Activated CD4-positive, alpha-beta T cell treated with anti-CD3 and anti-CD28 coated beads, Interleukin-2, amount 50 U/mL, for 16 hours (primary cell): ENCODE results near the gene BRI3BP.
"Not testable (repeated sequence)": the region's sequence is repeated elsewhere in the genome, so short reads cannot be mapped to it uniquely, and the experiment has no call there.

Experiments used
- DNase-seq: peaks from one replicate; pipeline ENCODE4 v3.0.0-alpha.2; 2020

BRI3BP gene

DNA sequence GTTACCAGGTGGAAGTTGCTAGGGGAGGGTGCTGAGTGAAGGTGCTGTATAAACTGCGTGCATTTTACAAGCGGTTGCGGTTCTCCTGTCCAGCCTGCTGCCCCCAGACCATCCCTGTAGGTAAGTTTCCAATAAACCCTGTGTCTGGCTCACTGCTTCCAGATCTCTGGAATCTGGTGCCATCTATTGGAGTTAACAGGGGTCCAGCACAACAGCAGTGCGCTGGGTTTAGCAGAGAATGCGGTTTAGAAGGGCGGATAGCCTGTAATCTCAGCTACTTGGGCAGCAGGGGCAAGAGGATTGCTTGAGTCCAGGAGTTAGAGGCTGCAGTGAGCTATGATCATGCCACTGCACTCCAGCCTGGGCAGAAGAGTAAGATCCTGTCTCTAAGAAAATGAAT is 76.7 kb downstream of the BRI3BP start:
- DNase-seq = no peak

DNA sequence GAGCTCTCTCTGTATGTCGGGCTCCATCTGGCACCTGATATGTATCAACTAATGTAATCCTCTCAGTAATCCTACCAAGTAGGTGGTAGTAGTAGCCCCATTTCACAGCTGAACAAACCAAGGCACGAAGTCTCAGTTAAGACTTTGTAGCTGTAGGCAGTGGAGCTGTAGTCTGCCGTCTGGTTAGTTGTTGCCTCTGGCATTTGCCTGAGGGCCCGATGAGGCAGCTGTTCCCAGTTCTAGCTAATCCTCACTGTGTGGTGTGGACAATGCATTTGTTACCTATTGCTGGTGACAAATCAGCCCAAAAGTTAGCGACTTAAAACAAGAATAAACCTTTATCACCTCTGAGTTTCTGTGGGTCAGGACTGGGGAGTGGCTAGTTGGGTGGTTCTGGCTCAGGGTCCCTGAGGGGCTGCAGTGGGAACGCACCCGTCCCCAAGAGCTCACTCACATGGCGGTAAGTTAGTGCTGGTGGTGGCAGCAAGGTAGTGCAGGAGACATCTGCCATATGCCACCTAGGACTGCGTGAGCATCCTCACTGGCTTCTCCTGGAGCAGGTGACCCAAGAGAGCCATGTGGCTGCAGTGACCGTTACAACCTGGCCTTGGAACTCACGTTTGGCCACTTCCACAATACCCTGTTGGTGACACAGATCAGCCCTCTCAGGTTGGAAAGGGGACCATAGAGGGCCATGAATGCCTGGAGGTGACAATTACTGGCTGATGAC is 77.4 kb downstream of the BRI3BP start:
- DNase-seq = no peak

DNA sequence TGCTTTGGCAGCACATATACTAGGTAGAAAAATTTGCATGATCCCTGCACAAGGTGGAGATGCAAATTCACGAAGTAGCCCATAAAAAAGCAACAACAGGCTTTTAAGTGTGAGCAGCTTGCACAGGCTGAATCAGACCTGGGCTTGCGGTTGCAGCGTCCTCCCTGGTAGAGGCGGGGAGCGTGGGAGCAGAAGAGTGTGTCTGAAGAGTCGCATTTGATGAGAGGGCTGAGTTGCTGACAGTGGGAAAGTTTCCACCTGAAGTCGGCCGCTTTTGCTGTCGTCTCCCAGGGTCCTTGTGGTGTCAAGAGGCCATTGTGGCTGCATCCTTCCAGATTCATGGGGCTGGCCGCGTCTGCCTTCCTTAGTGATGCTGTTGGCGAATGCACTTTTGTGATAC is 78.0 kb downstream of the BRI3BP start:
- no peak for DNase-seq

DNA sequence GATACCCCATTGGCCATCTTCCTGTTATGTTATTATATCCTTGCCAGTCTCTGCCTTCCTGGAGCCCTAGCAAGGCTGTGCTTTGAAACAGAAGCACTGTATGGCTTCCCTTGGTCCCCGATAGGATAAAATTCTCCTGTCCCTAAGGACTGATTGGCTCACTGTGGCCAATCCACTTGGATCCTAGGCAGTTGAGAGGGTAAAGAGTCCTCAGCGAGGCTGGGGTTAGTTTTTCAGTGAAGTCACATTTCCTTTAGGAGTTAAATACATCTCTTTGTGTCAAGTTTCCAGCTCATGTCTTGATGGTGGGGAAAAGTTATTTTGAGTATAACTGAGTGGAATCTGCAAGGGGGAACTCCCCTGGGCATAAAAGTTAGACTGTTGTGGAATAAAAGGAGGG is 79.1 kb downstream of the BRI3BP start:
- DNase-seq = no peak

DNA sequence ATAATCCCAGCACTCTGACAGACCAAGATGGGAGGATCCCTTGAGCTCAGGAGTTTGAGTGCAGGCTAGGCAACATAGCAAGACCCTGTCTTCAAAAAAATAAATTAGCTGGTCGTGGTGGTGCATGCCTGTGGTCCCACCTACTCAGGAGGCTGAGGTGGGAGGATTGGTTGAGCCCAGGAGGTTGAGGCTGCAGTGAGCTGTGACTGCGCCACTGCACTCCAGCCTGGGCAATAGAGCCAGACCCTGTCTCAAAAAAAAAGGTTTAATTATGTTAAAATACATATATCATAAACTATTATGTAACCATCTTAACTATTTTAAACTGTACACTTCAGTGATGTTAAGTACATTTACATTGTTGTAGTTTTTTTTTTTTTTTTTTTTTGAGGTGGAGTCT is 80.8 kb downstream of the BRI3BP start:
- DNase-seq = not testable (repeated sequence)

DNA sequence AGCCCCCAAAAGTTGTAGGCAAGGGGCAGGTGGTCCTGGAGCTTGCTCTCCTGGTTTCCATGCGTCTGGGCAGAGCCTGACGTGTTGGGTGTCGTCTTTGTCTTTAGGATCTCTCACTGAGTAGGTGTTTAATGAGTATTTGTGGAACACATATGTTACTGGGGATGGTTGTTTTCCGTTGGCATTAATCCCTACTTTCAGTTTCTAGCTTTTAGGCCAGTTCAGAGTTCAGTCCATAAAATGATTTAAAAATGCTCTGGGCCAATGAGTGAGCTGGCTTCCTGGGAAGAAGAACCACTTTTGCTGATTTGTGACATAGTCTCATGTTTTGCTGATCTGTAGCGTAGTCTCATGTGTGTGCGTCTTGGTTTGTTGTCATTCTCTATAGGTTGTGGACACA is 82.7 kb downstream of the BRI3BP start:
- no peak for DNase-seq

DNA sequence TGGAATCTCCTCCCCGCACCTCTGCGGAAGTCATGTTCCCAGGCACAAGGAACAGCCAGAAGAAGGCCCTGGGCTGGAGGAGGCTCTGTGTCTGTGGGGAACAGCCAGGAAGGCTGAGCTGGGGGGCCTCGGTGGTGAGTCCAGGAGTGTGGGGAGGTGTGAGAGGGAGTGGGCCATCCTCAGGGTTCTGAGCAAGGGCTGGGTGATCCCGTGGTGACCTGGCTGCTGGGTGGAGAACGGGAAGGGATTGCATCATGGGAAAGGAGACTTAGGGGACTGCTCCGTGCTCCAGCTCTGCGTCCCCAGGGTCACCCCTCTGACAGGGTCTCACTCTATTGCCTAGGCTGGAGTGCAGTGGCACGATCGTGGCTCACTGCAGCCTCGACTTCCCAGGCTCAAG is 85.6 kb downstream of the BRI3BP start:
- no peak for DNase-seq

DNA sequence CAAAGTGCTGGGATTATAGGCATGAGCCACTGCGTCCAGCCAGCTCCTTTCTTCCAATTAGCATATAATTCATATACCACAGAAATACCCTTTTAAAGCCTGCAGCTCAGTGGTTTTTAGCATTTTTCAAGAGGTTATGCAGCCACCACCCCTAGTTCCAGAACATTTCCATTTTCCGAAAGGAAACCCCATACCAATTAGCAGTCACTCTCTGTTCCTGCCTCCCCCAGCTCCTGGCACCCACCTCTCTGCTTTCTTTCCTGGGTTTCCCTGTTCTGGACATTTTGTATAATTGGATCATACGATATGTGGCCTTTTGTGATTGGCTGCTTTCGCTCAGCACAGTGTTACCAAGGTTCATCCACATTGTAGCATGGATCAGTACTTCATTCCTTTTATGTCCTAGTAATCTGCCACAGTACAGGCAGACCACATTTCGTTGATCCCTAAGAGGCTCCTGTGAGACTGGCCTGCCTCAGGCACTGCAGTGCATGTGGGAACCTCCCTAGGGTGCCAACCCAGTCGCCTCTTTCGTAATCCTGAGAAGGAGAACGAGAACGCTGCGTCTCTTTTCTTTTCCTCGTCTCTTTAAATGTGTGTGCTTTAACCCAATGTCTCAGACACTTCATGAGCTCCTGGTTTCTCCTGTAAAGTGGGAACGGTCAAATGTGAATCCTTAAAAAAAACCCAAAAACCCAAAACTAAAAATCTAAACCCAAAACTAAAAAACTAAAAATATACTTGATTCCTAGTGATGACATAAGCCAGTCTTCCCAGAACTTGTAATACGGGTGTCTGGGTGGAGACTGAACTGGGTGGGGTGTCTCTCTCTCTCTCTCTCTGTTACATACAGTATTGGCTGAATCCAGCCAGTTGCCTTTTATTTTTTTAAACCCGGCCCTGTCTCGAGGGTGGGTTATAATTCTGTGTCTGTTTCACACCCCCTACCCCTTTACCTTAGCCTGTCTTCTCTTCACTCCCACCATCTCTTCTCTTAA is 86.5 kb downstream of the BRI3BP start:
- no peak for DNase-seq
